ENCODE data around the gene ZBTB45. TPM values are rescaled to one million over a fixed set of nuclear protein-coding genes. Genes with fewer than 3 reads are reported as not detected.

Gene ZBTB45
- total and polyA plus RNA-seq, 9 of the 15 experiments (the other 6 are each of a cell fraction or from before 2014, with no cell fraction given) = 0.08 to 16.1 (median 1.8) TPM

DNA sequence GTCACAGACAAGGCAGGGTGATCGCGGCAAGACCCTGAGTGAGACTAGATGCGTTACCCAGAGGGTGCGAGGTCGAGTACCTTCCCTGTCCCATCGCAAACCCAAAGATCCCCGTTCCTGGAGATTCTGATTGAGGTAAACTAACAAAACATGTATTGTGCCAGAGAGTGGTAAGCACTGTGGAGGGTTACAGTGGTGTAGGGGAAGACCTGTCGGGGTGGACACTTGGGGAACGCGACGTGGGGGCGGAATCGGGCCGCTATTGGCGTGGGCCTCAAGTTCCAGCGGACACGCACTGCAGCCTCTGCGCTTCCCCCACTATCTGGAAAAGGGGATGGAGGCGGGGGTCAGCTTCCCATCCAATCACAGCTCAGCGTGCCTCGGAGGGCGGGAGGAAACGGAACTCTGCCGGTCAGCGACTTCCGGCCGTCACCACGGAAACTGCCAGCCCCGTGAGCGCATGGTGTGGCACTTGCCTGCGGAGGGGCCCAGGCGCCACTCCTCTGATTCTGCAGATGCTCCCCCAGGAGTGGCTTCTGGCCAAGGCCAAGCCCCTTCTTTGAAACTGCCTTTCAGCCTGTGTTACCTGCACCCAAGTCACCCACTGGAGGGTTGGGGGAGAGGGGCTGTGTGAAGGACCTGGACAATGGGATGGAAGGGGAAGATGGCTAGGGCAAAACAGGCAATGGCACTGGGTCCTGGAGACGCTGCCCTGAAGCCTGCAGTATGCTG lies 39.8 kb upstream of the ZBTB45 start (continued):
- TF ChIP-seq ATF2 (CRISPR knock-in tag; IDR thresholded peaks at IDR 0.05) (no peak), ZNF75A (CRISPR knock-in tag; IDR thresholded peaks at IDR 0.05) (no peak), ZNF384 (IDR thresholded peaks at IDR 0.05; ENCODE audit: low read depth, low read length) (no peak), NFE2L1 (tag; IDR thresholded peaks at IDR 0.05; ENCODE audit: borderline replicate concordance, low read depth) (no peak), MLX (CRISPR knock-in tag; conservative IDR thresholded peaks at IDR 0.05) (no peak), TEAD2 (tag; IDR thresholded peaks at IDR 0.05) (no peak), POLR3G (IDR thresholded peaks at IDR 0.05; ENCODE audit: extremely low read depth, insufficient read length, insufficient replicate concordance) (no peak), RFX1 (IDR thresholded peaks at IDR 0.05) (peak; percentile 89), ELK1 (CRISPR knock-in tag; IDR thresholded peaks at IDR 0.05) (no peak), ZNF408 (CRISPR knock-in tag; IDR thresholded peaks at IDR 0.05; ENCODE audit: low read depth) (no peak), CBFB (CRISPR knock-in tag; IDR thresholded peaks at IDR 0.05) (no peak), FOXJ3 (CRISPR knock-in tag; IDR thresholded peaks at IDR 0.05) (no peak), MTA3 (IDR thresholded peaks at IDR 0.05; ENCODE audit: borderline replicate concordance) (peak; percentile 77; the same call in 1 of the 2 replicates), CHD4 (IDR thresholded peaks at IDR 0.05; ENCODE audit: insufficient read depth, insufficient replicate concordance, low read depth, low read length, poor library complexity, severe bottlenecking) (no peak)
- TF ChIP-seq, protein P1, sequence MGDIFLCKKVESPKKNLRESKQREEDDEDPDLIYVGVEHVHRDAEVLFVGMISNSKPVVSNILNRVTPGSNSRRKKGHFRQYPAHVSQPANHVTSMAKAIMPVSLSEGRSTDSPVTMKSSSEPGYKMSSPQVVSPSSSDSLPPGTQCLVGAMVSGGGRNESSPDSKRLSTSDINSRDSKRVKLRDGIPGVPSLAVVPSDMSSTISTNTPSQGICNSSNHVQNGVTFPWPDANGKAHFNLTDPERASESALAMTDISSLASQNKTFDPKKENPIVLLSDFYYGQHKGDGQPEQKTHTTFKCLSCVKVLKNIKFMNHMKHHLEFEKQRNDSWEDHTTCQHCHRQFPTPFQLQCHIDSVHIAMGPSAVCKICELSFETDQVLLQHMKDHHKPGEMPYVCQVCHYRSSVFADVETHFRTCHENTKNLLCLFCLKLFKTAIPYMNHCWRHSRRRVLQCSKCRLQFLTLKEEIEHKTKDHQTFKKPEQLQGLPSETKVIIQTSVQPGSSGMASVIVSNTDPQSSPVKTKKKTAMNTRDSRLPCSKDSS (IDR thresholded peaks at IDR 0.05; ENCODE audit: low read depth, partially characterized antibody) = no peak
- TF ChIP-seq, protein P2, sequence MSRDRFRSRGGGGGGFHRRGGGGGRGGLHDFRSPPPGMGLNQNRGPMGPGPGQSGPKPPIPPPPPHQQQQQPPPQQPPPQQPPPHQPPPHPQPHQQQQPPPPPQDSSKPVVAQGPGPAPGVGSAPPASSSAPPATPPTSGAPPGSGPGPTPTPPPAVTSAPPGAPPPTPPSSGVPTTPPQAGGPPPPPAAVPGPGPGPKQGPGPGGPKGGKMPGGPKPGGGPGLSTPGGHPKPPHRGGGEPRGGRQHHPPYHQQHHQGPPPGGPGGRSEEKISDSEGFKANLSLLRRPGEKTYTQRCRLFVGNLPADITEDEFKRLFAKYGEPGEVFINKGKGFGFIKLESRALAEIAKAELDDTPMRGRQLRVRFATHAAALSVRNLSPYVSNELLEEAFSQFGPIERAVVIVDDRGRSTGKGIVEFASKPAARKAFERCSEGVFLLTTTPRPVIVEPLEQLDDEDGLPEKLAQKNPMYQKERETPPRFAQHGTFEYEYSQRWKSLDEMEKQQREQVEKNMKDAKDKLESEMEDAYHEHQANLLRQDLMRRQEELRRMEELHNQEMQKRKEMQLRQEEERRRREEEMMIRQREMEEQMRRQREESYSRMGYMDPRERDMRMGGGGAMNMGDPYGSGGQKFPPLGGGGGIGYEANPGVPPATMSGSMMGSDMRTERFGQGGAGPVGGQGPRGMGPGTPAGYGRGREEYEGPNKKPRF (IDR thresholded peaks at IDR 0.05; ENCODE audit: low read depth, low read length) = no peak
- TF ChIP-seq, protein P3, sequence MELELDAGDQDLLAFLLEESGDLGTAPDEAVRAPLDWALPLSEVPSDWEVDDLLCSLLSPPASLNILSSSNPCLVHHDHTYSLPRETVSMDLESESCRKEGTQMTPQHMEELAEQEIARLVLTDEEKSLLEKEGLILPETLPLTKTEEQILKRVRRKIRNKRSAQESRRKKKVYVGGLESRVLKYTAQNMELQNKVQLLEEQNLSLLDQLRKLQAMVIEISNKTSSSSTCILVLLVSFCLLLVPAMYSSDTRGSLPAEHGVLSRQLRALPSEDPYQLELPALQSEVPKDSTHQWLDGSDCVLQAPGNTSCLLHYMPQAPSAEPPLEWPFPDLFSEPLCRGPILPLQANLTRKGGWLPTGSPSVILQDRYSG (tag; conservative IDR thresholded peaks at IDR 0.05; ENCODE audit: low read depth) = no peak; the same call in 1 of the 2 replicates

All from K562 (cell line).